Neural progenitor cell (in vitro differentiated cells): Measurements from ENCODE around the gene GNG8. TPM values are rescaled to one million over a fixed set of nuclear protein-coding genes. Genes with fewer than 3 reads are reported as not detected.

Experiments used
- DNase-seq: peaks from one replicate; pipeline ENCODE4 v3.0.0-alpha.2; 2016; ENCODE audit warnings: low spot score
- H2AFZ ChIP-seq: fragments of 200-600 bp; sonication (generic); replicated peaks from 2 replicates; pipeline ENCODE4 v1.6.1; 2016; ENCODE audit warnings: antibody characterized with exemption
- H3F3A ChIP-seq: fragments of 200-600 bp; sonication (generic); 2 replicates; pipeline ENCODE4 v1.6.1; 2016; ENCODE audit warnings: antibody characterized with exemption, low read depth
- H3K27ac ChIP-seq: fragments of 200-600 bp; sonication (generic); 2 replicates; pipeline ENCODE4 v1.5.1; 2016; ENCODE audit warnings: mild to moderate bottlenecking
- H3K27me3 ChIP-seq: fragments of 200-600 bp; sonication (generic); 2 replicates; pipeline ENCODE4 v1.6.1; 2016; ENCODE audit warnings: mild to moderate bottlenecking, moderate library complexity
- H3K36me3 ChIP-seq: fragments of 200-600 bp; sonication (generic); 2 replicates; pipeline ENCODE4 v1.5.1; 2016
- H3K4me1 ChIP-seq: fragments of 200-600 bp; sonication (generic); 2 replicates; pipeline ENCODE4 v1.6.1; 2016; ENCODE audit warnings: mixed run types
- H3K4me2 ChIP-seq: fragments of 200-600 bp; sonication (generic); 2 replicates; pipeline ENCODE4 v1.6.1; 2016
- H3K4me3 ChIP-seq: fragments of 200-600 bp; sonication (generic); 2 replicates; pipeline ENCODE4 v1.5.1; 2016
- H3K79me2 ChIP-seq: fragments of 200-600 bp; sonication (generic); 2 replicates; pipeline ENCODE4 v1.6.1; 2016; ENCODE audit warnings: low read depth
- H3K9ac ChIP-seq: fragments of 200-600 bp; sonication (generic); 2 replicates; pipeline ENCODE4 v1.6.1; 2016
- H3K9me3 ChIP-seq: fragments of 200-600 bp; sonication (generic); 2 replicates; pipeline ENCODE4 v1.5.1; 2016; ENCODE audit warnings: low read depth
- H4K20me1 ChIP-seq: fragments of 200-600 bp; sonication (generic); 2 replicates; pipeline ENCODE4 v1.6.1; 2016; ENCODE audit warnings: low read depth
- H3K27ac Mint-ChIP-seq: 3 replicates; pipeline ENCODE4 v1.8.0; 2021; ENCODE audit warnings: mixed read lengths
- H3K27me3 Mint-ChIP-seq: 2 replicates; pipeline ENCODE4 v1.8.0; 2022; ENCODE audit warnings: low read depth, mild to moderate bottlenecking, inconsistent platforms, moderate library complexity, mixed read lengths; ENCODE audit not compliant: insufficient read depth
- H3K36me3 Mint-ChIP-seq: 3 replicates; pipeline ENCODE4 v1.8.0; 2021; ENCODE audit warnings: mixed read lengths
- H3K4me1 Mint-ChIP-seq: 3 replicates; pipeline ENCODE4 v1.8.0; 2021; ENCODE audit warnings: mixed read lengths
- H3K4me3 Mint-ChIP-seq: 3 replicates; pipeline ENCODE4 v1.8.0; 2021; ENCODE audit warnings: mild to moderate bottlenecking, moderate library complexity, mixed read lengths
- H3K9me3 Mint-ChIP-seq: 3 replicates; pipeline ENCODE4 v1.8.0; 2020; ENCODE audit warnings: mixed read lengths
- EZH2 ChIP-seq: fragments of 200-600 bp; sonication (generic); IDR thresholded peaks from 2 replicates; pipeline ENCODE4 v1.6.1; 2017; ENCODE audit warnings: antibody characterized with exemption, mild to moderate bottlenecking, moderate library complexity
- EZH2phosphoT487 ChIP-seq: fragments of 200-600 bp; sonication (generic); IDR thresholded peaks from 2 replicates; pipeline ENCODE4 v1.6.1; 2017; ENCODE audit warnings: antibody characterized with exemption
- total RNA-seq: library from RNA; depleted of rRNA; stranded (reverse); fragments of >200 nt; gene quantifications from 2 replicates; pipeline ENCODE4 v1.2.3, GENCODE V29; 2015; ENCODE audit warnings: low replicate concordance
- TF ChIP-seq, protein P1 (sequence below): fragments of 200-600 bp; sonication (generic); IDR thresholded peaks from 2 replicates; pipeline ENCODE4 v1.5.1; 2017; ENCODE audit warnings: antibody characterized with exemption, mild to moderate bottlenecking

GNG8 gene
- total RNA-seq, 1 donor from 2014 or later, result not detected

DNA sequence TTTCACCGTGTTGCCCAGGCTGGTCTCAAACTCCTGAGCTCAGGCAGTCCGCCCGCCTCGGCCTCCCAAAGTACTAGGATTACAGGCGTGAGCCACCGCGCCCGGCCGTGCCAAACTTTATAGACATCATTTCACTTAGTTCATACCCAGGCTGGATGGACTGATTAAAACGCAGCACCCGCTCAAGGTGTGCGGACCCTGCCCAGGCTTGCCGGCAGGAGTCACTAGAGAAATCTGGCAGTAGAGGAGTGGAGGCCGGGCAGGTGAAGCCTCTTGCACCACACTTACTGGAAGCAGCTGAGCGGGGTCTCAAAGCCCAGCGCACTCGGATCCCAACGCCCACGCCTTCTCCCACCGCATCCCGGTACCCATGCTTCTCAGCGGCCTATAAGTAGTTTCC, 22.5 kb downstream of the GNG8 start:
- no peak for DNase-seq
- H3K36me3 Mint-ChIP-seq, result peaks cover 9% of the 10 kb centered on the region
- H3K27ac ChIP-seq, result no peak overlapping the region

DNA sequence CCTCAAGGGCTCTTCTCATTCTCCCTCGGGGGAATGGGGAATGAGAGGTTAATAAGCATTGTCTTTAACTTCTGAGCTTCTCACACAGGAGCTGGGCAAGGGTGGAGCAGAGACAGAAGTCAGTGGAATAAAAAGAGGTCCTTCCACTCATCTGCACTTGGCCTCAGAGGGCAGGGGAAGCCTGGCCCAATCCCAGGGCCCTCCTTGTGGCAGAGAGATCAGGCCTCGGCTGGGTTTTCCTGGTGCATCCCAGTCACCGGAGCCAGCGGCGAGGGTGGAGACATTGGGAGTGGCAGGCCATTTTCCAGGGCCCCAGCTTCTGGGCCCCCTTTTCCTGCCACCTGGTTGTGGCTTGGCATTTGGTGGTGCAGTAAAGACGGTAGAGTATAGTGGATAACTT, 24.2 kb downstream of the GNG8 start:
- no peak overlapping the region for H2AFZ ChIP-seq
- Mint-ChIP-seq H3K4me1 (peaks cover 10% of the 10 kb centered on the region), H3K9me3 (no peaks in the 10 kb centered on the region), H3K27me3 (peaks cover 11% of the 10 kb centered on the region), H3K27ac (no peak overlapping the region), H3K4me3 (peak overlapping the region; percentile 21), H3K36me3 (peaks cover 19% of the 10 kb centered on the region)
- H3K4me1 ChIP-seq, result no peaks in the 10 kb centered on the region
- no peaks in the 10 kb centered on the region for H3K9me3 ChIP-seq
- H3K79me2 ChIP-seq, result no peaks in the 10 kb centered on the region
- TF ChIP-seq, protein P1, sequence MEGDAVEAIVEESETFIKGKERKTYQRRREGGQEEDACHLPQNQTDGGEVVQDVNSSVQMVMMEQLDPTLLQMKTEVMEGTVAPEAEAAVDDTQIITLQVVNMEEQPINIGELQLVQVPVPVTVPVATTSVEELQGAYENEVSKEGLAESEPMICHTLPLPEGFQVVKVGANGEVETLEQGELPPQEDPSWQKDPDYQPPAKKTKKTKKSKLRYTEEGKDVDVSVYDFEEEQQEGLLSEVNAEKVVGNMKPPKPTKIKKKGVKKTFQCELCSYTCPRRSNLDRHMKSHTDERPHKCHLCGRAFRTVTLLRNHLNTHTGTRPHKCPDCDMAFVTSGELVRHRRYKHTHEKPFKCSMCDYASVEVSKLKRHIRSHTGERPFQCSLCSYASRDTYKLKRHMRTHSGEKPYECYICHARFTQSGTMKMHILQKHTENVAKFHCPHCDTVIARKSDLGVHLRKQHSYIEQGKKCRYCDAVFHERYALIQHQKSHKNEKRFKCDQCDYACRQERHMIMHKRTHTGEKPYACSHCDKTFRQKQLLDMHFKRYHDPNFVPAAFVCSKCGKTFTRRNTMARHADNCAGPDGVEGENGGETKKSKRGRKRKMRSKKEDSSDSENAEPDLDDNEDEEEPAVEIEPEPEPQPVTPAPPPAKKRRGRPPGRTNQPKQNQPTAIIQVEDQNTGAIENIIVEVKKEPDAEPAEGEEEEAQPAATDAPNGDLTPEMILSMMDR, result no peak
- TF ChIP-seq EZH2 (no peak), EZH2phosphoT487 (no peak)
- DNase-seq, result no peak
- H3K4me3 ChIP-seq, result no peak overlapping the region
- H3K27ac ChIP-seq, result no peak overlapping the region
- no peak overlapping the region for H3K4me2 ChIP-seq
- H3K9ac ChIP-seq, result no peak overlapping the region
- peaks cover 5% of the 10 kb centered on the region for H3F3A ChIP-seq
- H3K27me3 ChIP-seq, result no peaks in the 10 kb centered on the region
- H4K20me1 ChIP-seq, result peaks cover 6% of the 10 kb centered on the region
- H3K36me3 ChIP-seq, result no peaks in the 10 kb centered on the region

More for the DNA sequence above, 22.5 kb downstream of the GNG8 start:
- no peak overlapping the region for H3K27ac Mint-ChIP-seq
- Histone ChIP-seq H3K4me3 (no peak overlapping the region), H3K4me2 (no peak overlapping the region), H3K36me3 (no peaks in the 10 kb centered on the region), H3K9ac (no peak overlapping the region), H3F3A (peaks cover 5% of the 10 kb centered on the region), H3K9me3 (no peaks in the 10 kb centered on the region), H2AFZ (no peak overlapping the region), H3K27me3 (no peaks in the 10 kb centered on the region), H4K20me1 (peaks cover 4% of the 10 kb centered on the region), H3K79me2 (no peaks in the 10 kb centered on the region), H3K4me1 (no peaks in the 10 kb centered on the region)
- peaks cover 14% of the 10 kb centered on the region for H3K4me1 Mint-ChIP-seq
- no peak for TF ChIP-seq EZH2phosphoT487
- TF ChIP-seq EZH2, result no peak
- TF ChIP-seq, protein P1, result no peak
- no peak overlapping the region for H3K4me3 Mint-ChIP-seq
- no peaks in the 10 kb centered on the region for H3K9me3 Mint-ChIP-seq
- H3K27me3 Mint-ChIP-seq, result peaks cover 8% of the 10 kb centered on the region

DNA sequence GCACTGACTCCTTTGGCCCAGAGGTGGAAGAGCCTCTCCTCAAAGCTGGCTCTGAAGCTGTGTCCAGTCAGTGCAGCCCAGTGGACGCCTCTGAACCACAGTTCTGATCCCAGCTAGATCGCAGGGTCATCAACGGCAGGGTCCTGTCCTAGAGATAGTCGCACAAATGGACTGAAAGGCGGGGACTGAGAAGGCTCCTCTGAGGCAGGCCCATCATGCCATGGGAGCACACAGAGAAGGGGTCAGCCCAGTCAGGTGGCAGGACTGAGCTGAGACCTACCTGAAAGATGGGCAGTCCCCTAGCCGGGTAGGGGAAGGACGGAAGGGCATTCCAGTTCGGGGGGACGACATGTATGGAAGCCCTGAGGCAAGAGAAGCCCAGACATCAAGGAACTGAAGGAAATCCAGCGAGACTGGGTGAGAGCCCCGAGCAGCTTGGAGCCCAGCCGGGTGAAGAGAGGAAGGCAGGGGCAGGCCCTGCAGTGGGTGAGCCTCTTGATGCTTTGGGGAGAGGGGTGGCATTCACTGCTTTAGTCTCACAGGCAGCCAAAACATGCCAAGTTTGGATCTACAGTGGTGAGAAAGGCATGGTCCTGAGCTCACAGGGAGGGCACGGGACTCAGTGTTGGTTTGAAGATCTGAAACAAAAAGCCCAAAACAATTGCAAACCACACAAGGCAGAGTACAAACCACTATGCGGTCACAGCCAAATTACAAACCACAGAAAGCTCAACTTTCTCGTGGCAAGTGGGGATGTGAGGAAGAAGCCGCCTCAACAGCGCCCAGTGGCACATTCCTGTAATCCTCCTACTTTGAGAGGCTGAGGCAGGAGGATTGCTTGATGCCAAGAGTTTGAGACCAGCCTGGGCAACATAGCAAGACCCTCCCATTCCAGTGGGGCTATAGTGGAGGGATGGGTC, 24.9 kb downstream of the GNG8 start:
- no peak overlapping the region for H2AFZ ChIP-seq
- no peak overlapping the region for H3K27ac Mint-ChIP-seq
- H3K27me3 Mint-ChIP-seq, result peaks cover 6% of the 10 kb centered on the region
- H3K4me3 ChIP-seq, result no peak overlapping the region
- peaks cover 6% of the 10 kb centered on the region for H3K79me2 ChIP-seq
- H3K36me3 ChIP-seq, result no peaks in the 10 kb centered on the region
- TF ChIP-seq EZH2phosphoT487, result no peak
- TF ChIP-seq, protein P1, result no peak
- no peak for TF ChIP-seq EZH2
- H3K4me1 ChIP-seq, result no peaks in the 10 kb centered on the region
- H4K20me1 ChIP-seq, result peaks cover 13% of the 10 kb centered on the region
- no peak overlapping the region for H3K4me2 ChIP-seq
- DNase-seq, result no peak
- no peaks in the 10 kb centered on the region for H3K27me3 ChIP-seq
- H3K4me3 Mint-ChIP-seq, result peak overlapping the region; percentile 21
- H3K36me3 Mint-ChIP-seq, result peaks cover 23% of the 10 kb centered on the region
- no peak overlapping the region for H3K9ac ChIP-seq
- no peaks in the 10 kb centered on the region for H3K9me3 ChIP-seq
- peaks cover 7% of the 10 kb centered on the region for H3K4me1 Mint-ChIP-seq
- no peaks in the 10 kb centered on the region for H3K9me3 Mint-ChIP-seq
- peaks cover 5% of the 10 kb centered on the region for H3F3A ChIP-seq
- H3K27ac ChIP-seq, result no peak overlapping the region
